Measurements from ENCODE around the gene OBSCN. TPM values are rescaled to one million over a fixed set of nuclear protein-coding genes. Genes with fewer than 3 reads are reported as not detected.

OBSCN gene
- total and polyA plus RNA-seq, 2 of the 13 experiments (the other 11 are each of a cell fraction or from before 2014, with no cell fraction given): 0.20 TPM

- TF ChIP-seq ZNF609 (CRISPR knock-in tag; IDR thresholded peaks at IDR 0.05; ENCODE audit: borderline replicate concordance) (no peak), PPARG (CRISPR knock-in tag; conservative IDR thresholded peaks at IDR 0.05) (no peak), AKNA (CRISPR knock-in tag; IDR thresholded peaks at IDR 0.05; ENCODE audit: borderline replicate concordance) (no peak), JDP2 (CRISPR knock-in tag; IDR thresholded peaks at IDR 0.05; ENCODE audit: borderline replicate concordance) (no peak), ZNF142 (CRISPR knock-in tag; IDR thresholded peaks at IDR 0.05) (no peak), CEBPG (CRISPR knock-in tag; IDR thresholded peaks at IDR 0.05) (peak; percentile 76), RARA (CRISPR knock-in tag; IDR thresholded peaks at IDR 0.05) (peak; percentile 55), ZNF83 (CRISPR knock-in tag; IDR thresholded peaks at IDR 0.05; ENCODE audit: borderline replicate concordance) (no peak), NR2F1 (CRISPR knock-in tag; IDR thresholded peaks at IDR 0.05) (no peak), CREM (IDR thresholded peaks at IDR 0.05) (no peak), CREM (CRISPR knock-in tag; IDR thresholded peaks at IDR 0.05) (no peak), HNRNPLL (IDR thresholded peaks at IDR 0.05; ENCODE audit: low read depth, low read length, poor library complexity, severe bottlenecking) (no peak)
- TF ChIP-seq, protein P1, sequence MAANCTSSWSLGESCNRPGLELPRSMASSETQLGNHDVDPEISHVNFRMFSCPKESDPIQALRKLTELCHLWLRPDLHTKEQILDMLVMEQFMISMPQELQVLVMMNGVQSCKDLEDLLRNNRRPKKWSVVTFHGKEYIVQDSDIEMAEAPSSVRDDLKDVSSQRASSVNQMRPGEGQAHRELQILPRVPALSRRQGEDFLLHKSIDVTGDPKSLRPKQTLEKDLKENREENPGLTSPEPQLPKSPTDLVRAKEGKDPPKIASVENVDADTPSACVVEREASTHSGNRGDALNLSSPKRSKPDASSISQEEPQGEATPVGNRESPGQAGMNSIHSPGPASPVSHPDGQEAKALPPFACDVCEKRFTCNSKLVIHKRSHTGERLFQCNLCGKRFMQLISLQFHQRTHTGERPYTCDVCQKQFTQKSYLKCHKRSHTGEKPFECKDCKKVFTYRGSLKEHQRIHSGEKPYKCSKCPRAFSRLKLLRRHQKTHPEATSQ (CRISPR knock-in tag; IDR thresholded peaks at IDR 0.05; ENCODE audit: borderline replicate concordance): no peak
Observed at GRCh38 chr1:228410015-228410414, 202.2 kb downstream of the OBSCN start (continued).
